ENCODE results near the gene SKI.
A peak's percentile ranks its signal among the peaks of the same experiment; 100 is the strongest.

The SKI gene

GRCh38 chr1:2274929-2275475 lies 46.9 kb downstream of the SKI start:
- H3K27me3 Mint-ChIP-seq, result no peaks in the 10 kb centered on the region
- peaks cover 75% of the 10 kb centered on the region for H3K4me1 Mint-ChIP-seq
- H3K27ac Mint-ChIP-seq, result peak overlapping the region; percentile 61
- H3K36me3 Mint-ChIP-seq, result peaks cover 14% of the 10 kb centered on the region
- ATAC-seq, result peak; percentile 52
- no peaks in the 10 kb centered on the region for H3K9me3 Mint-ChIP-seq
- peak overlapping the region; percentile 5 for H3K4me3 Mint-ChIP-seq

GRCh38 chr1:2275796-2276536 lies 47.8 kb downstream of the SKI start:
- peak overlapping the region; percentile 5 for H3K4me3 Mint-ChIP-seq
- H3K27ac Mint-ChIP-seq, result peak overlapping the region; percentile 44
- peaks cover 71% of the 10 kb centered on the region for H3K4me1 Mint-ChIP-seq
- no peaks in the 10 kb centered on the region for H3K9me3 Mint-ChIP-seq
- peaks cover 14% of the 10 kb centered on the region for H3K36me3 Mint-ChIP-seq
- no peaks in the 10 kb centered on the region for H3K27me3 Mint-ChIP-seq
- ATAC-seq, result peak; percentile 84

GRCh38 chr1:2276803-2277580 lies 48.9 kb downstream of the SKI start:
- Mint-ChIP-seq H3K9me3 (no peaks in the 10 kb centered on the region), H3K4me1 (peaks cover 63% of the 10 kb centered on the region), H3K4me3 (no peak overlapping the region), H3K36me3 (peaks cover 14% of the 10 kb centered on the region), H3K27ac (peak overlapping the region; percentile 44), H3K27me3 (no peaks in the 10 kb centered on the region)
- no peak for ATAC-seq

GRCh38 chr1:2277741-2278488 lies 49.8 kb downstream of the SKI start:
- no peaks in the 10 kb centered on the region for H3K9me3 Mint-ChIP-seq
- peaks cover 14% of the 10 kb centered on the region for H3K36me3 Mint-ChIP-seq
- no peak for ATAC-seq
- H3K4me1 Mint-ChIP-seq, result peaks cover 58% of the 10 kb centered on the region
- no peaks in the 10 kb centered on the region for H3K27me3 Mint-ChIP-seq
- no peak overlapping the region for H3K4me3 Mint-ChIP-seq
- H3K27ac Mint-ChIP-seq, result no peak overlapping the region

GRCh38 chr1:2278591-2279209 lies 50.6 kb downstream of the SKI start:
- Mint-ChIP-seq H3K27ac (peak overlapping the region; percentile 22), H3K4me3 (no peak overlapping the region), H3K4me1 (peaks cover 50% of the 10 kb centered on the region), H3K27me3 (no peaks in the 10 kb centered on the region), H3K9me3 (no peaks in the 10 kb centered on the region), H3K36me3 (peaks cover 14% of the 10 kb centered on the region)
- no peak for ATAC-seq

GRCh38 chr1:2279210-2279639 lies 51.1 kb downstream of the SKI start:
- no peak for ATAC-seq
- H3K36me3 Mint-ChIP-seq, result peaks cover 14% of the 10 kb centered on the region
- H3K27ac Mint-ChIP-seq, result peak overlapping the region; percentile 22
- H3K4me3 Mint-ChIP-seq, result no peak overlapping the region
- H3K27me3 Mint-ChIP-seq, result no peaks in the 10 kb centered on the region
- peaks cover 46% of the 10 kb centered on the region for H3K4me1 Mint-ChIP-seq
- H3K9me3 Mint-ChIP-seq, result no peaks in the 10 kb centered on the region

- peak overlapping the region; percentile 22 for H3K27ac Mint-ChIP-seq
- no peaks in the 10 kb centered on the region for H3K9me3 Mint-ChIP-seq
- H3K27me3 Mint-ChIP-seq, result no peaks in the 10 kb centered on the region
- H3K36me3 Mint-ChIP-seq, result peaks cover 14% of the 10 kb centered on the region
- peaks cover 46% of the 10 kb centered on the region for H3K4me1 Mint-ChIP-seq
- H3K4me3 Mint-ChIP-seq, result no peak overlapping the region
- ATAC-seq, result no peak
These were observed 51.7 kb downstream of the SKI start for GRCh38 chr1:2279817-2280216.

GRCh38 chr1:2282556-2283270 lies 54.6 kb downstream of the SKI start:
- H3K36me3 Mint-ChIP-seq, result peaks cover 1% of the 10 kb centered on the region
- peaks cover 37% of the 10 kb centered on the region for H3K4me1 Mint-ChIP-seq
- no peaks in the 10 kb centered on the region for H3K27me3 Mint-ChIP-seq
- no peak overlapping the region for H3K27ac Mint-ChIP-seq
- H3K4me3 Mint-ChIP-seq, result no peak overlapping the region
- H3K9me3 Mint-ChIP-seq, result no peaks in the 10 kb centered on the region
- no peak for ATAC-seq

- Mint-ChIP-seq H3K4me1 (peaks cover 44% of the 10 kb centered on the region), H3K27me3 (no peaks in the 10 kb centered on the region), H3K27ac (no peak overlapping the region), H3K9me3 (no peaks in the 10 kb centered on the region), H3K36me3 (no peaks in the 10 kb centered on the region), H3K4me3 (no peak overlapping the region)
- no peak for ATAC-seq
These were observed 55.4 kb downstream of the SKI start for GRCh38 chr1:2283371-2283990.

GRCh38 chr1:2283991-2284895 lies 56.1 kb downstream of the SKI start:
- no peaks in the 10 kb centered on the region for H3K9me3 Mint-ChIP-seq
- no peaks in the 10 kb centered on the region for H3K36me3 Mint-ChIP-seq
- H3K27me3 Mint-ChIP-seq, result no peaks in the 10 kb centered on the region
- H3K4me1 Mint-ChIP-seq, result peaks cover 45% of the 10 kb centered on the region
- no peak overlapping the region for H3K27ac Mint-ChIP-seq
- ATAC-seq, result peak; percentile 27
- no peak overlapping the region for H3K4me3 Mint-ChIP-seq

GRCh38 chr1:2284932-2285331 lies 56.8 kb downstream of the SKI start:
- no peak overlapping the region for H3K27ac Mint-ChIP-seq
- no peaks in the 10 kb centered on the region for H3K36me3 Mint-ChIP-seq
- no peak overlapping the region for H3K4me3 Mint-ChIP-seq
- no peaks in the 10 kb centered on the region for H3K27me3 Mint-ChIP-seq
- ATAC-seq, result no peak
- no peaks in the 10 kb centered on the region for H3K9me3 Mint-ChIP-seq
- peaks cover 47% of the 10 kb centered on the region for H3K4me1 Mint-ChIP-seq

- H3K27ac Mint-ChIP-seq, result no peak overlapping the region
- no peaks in the 10 kb centered on the region for H3K9me3 Mint-ChIP-seq
- no peaks in the 10 kb centered on the region for H3K36me3 Mint-ChIP-seq
- H3K4me3 Mint-ChIP-seq, result no peak overlapping the region
- peaks cover 67% of the 10 kb centered on the region for H3K4me1 Mint-ChIP-seq
- ATAC-seq, result no peak
- H3K27me3 Mint-ChIP-seq, result no peaks in the 10 kb centered on the region
These were observed 58.8 kb downstream of the SKI start for GRCh38 chr1:2286923-2287322.

- Mint-ChIP-seq H3K36me3 (no peaks in the 10 kb centered on the region), H3K4me3 (no peak overlapping the region), H3K9me3 (no peaks in the 10 kb centered on the region), H3K27ac (no peak overlapping the region), H3K27me3 (no peaks in the 10 kb centered on the region), H3K4me1 (peaks cover 74% of the 10 kb centered on the region)
- no peak for ATAC-seq
These were observed 59.5 kb downstream of the SKI start for GRCh38 chr1:2287649-2288048.
